HG03442 (cell line): Measurements from ENCODE around the gene PCDHGA12.
A peak's percentile ranks its signal among the peaks of the same experiment; 100 is the strongest.
"Not testable (repeated sequence)": the region's sequence is repeated elsewhere in the genome, so short reads cannot be mapped to it uniquely, and the experiment has no call there.

ENCODE experiments used
- ATAC-seq: cut with Tn5 transposase; IDR thresholded peaks from one replicate; pipeline ENCODE4 v1.9.1; 2021; ENCODE audit warnings: mild to moderate bottlenecking, moderate library complexity; ENCODE audit not compliant: unreplicated experiment

Gene PCDHGA12

GRCh38 chr5:141407790-141408505 lies 22.4 kb upstream of the PCDHGA12 start, which contains the start of gene PCDHGB6:
Gene PCDHGB6, plus strand, starts transcription at chr5:141408021. Its CDS starts 182 bp downstream, at chr5:141408203.
- ATAC-seq, result peak; percentile 38

- ATAC-seq, result no peak
These were observed 20.6 kb upstream of the PCDHGA12 start for GRCh38 chr5:141409598-141410306.

- no peak for ATAC-seq
These were observed 18.7 kb upstream of the PCDHGA12 start for GRCh38 chr5:141411575-141411974.

- peak; percentile 81 for ATAC-seq
These were observed 17.3 kb upstream of the PCDHGA12 start, which contains the start of gene PCDHGA10 for GRCh38 chr5:141412854-141413539. Gene PCDHGA10, plus strand, starts transcription at chr5:141412987. Its CDS starts 189 bp downstream, at chr5:141413176.

- ATAC-seq, result no peak
These were observed 16.7 kb upstream of the PCDHGA12 start for GRCh38 chr5:141413540-141414069.

- ATAC-seq, result not testable (repeated sequence)
These were observed 15.6 kb upstream of the PCDHGA12 start for GRCh38 chr5:141414548-141415274.

GRCh38 chr5:141415275-141415618 lies 15.1 kb upstream of the PCDHGA12 start:
- not testable (repeated sequence) for ATAC-seq

- ATAC-seq, result peak; percentile 67
These were observed 12.7 kb upstream of the PCDHGA12 start, which contains the start of gene PCDHGB7 for GRCh38 chr5:141417494-141418172. Gene PCDHGB7, plus strand, starts transcription at chr5:141417677. Its CDS starts 183 bp downstream, at chr5:141417860.

- ATAC-seq, result no peak
These were observed 11.0 kb upstream of the PCDHGA12 start for GRCh38 chr5:141419074-141419880.

GRCh38 chr5:141420855-141421488 lies 9.3 kb upstream of the PCDHGA12 start, which contains the start of gene PCDHGA11:
Gene PCDHGA11, plus strand, starts transcription at chr5:141421051. Its CDS starts 177 bp downstream, at chr5:141421228.
- ATAC-seq, result peak; percentile 59

GRCh38 chr5:141421489-141421855 lies 8.8 kb upstream of the PCDHGA12 start:
- ATAC-seq, result no peak

GRCh38 chr5:141422742-141423291 lies 7.5 kb upstream of the PCDHGA12 start:
- ATAC-seq, result no peak

- no peak for ATAC-seq
These were observed 2.4 kb upstream of the PCDHGA12 start for GRCh38 chr5:141427783-141428426.

- ATAC-seq, result no peak
These were observed 979 bp downstream of the PCDHGA12 start for GRCh38 chr5:141431286-141431685.

GRCh38 chr5:141432308-141432707 lies 2.0 kb downstream of the PCDHGA12 start:
- not testable (repeated sequence) for ATAC-seq

- not testable (repeated sequence) for ATAC-seq
These were observed 2.4 kb downstream of the PCDHGA12 start for GRCh38 chr5:141432726-141433125.

- ATAC-seq, result no peak
These were observed 3.7 kb downstream of the PCDHGA12 start for GRCh38 chr5:141434006-141434405.

GRCh38 chr5:141437221-141437620 lies 6.9 kb downstream of the PCDHGA12 start:
- no peak for ATAC-seq
